Hepatocyte (in vitro differentiated cells): ENCODE data around the gene ENGASE. TPM values are rescaled to one million over a fixed set of nuclear protein-coding genes. Genes with fewer than 3 reads are reported as not detected.

Source experiments
- DNase-seq: peaks from one replicate; pipeline ENCODE4 v3.0.0-alpha.2; 2016; ENCODE audit warnings: low spot score
- H2AFZ ChIP-seq: fragments of 200-600 bp; sonication (generic); 2 replicates; pipeline ENCODE4 v1.6.0; 2016; ENCODE audit warnings: antibody characterized with exemption, mild to moderate bottlenecking
- H3K27ac ChIP-seq: fragments of 200-600 bp; sonication (generic); 2 replicates; pipeline ENCODE4 v1.5.1; 2016; ENCODE audit warnings: mild to moderate bottlenecking
- H3K27me3 ChIP-seq: fragments of 200-600 bp; sonication (generic); 2 replicates; pipeline ENCODE4 v1.6.1; 2016
- H3K36me3 ChIP-seq: fragments of 200-600 bp; sonication (generic); replicated peaks from 2 replicates; pipeline ENCODE4 v1.5.1; 2016; ENCODE audit warnings: low read depth; ENCODE audit not compliant: insufficient read depth
- H3K4me1 ChIP-seq: fragments of 200-600 bp; sonication (generic); 2 replicates; pipeline ENCODE4 v1.5.1; 2016; ENCODE audit warnings: mild to moderate bottlenecking, moderate library complexity; ENCODE audit not compliant: insufficient read depth
- H3K4me2 ChIP-seq: fragments of 200-600 bp; sonication (generic); 2 replicates; pipeline ENCODE4 v1.6.0; 2016
- H3K4me3 ChIP-seq: fragments of 200-600 bp; sonication (generic); 2 replicates; pipeline ENCODE4 v1.5.1; 2016; ENCODE audit warnings: mild to moderate bottlenecking
- H3K79me2 ChIP-seq: fragments of 200-600 bp; sonication (generic); 2 replicates; pipeline ENCODE4 v1.6.0; 2017; ENCODE audit warnings: mild to moderate bottlenecking
- H3K9me2 ChIP-seq: fragments of 200-600 bp; sonication (generic); replicated peaks from 2 replicates; pipeline ENCODE4 v1.6.0; 2017; ENCODE audit warnings: mild to moderate bottlenecking; ENCODE audit not compliant: insufficient read depth
- H3K9me3 ChIP-seq: fragments of 200-600 bp; sonication (generic); 2 replicates; pipeline ENCODE4 v1.5.1; 2016; ENCODE audit warnings: low read depth, mild to moderate bottlenecking
- H4K20me1 ChIP-seq: fragments of 200-600 bp; sonication (generic); 2 replicates; pipeline ENCODE4 v1.6.0; 2016; ENCODE audit warnings: mild to moderate bottlenecking; ENCODE audit not compliant: insufficient read depth, poor library complexity, severe bottlenecking
- EZH2 ChIP-seq: fragments of 200-600 bp; sonication (generic); IDR thresholded peaks from 2 replicates; pipeline ENCODE4 v1.6.1; 2016; ENCODE audit warnings: antibody characterized with exemption, mild to moderate bottlenecking, borderline replicate concordance
- EZH2phosphoT487 ChIP-seq: fragments of 200-600 bp; sonication (generic); IDR thresholded peaks from one replicate; pipeline ENCODE4 v1.6.1; 2018; ENCODE audit warnings: antibody characterized with exemption, mild to moderate bottlenecking, low read depth, moderate library complexity; ENCODE audit not compliant: unreplicated experiment, severe bottlenecking
- WGBS: methylation state at CpG from one replicate; pipeline ENCODE4 v1.1.6; 2016; ENCODE audit warnings: low lambda C conversion rate; ENCODE audit errors: missing lambda C conversion rate; 5-methylcytosine and 5-hydroxymethylcytosine counted together
- polyA plus RNA-seq: library from polyadenylated mRNA; unstranded; fragments of >200 nt; fragmentation: Nextera tagmentation; extraction: Ambion mirVana; gene quantifications from 2 replicates; pipeline ENCODE4 v1.2.1, GENCODE V29; 2016
- total RNA-seq: library from RNA; depleted of rRNA; stranded (reverse); fragments of >200 nt; gene quantifications from 2 replicates; pipeline ENCODE4 v1.2.3, GENCODE V29; 2014
- TF ChIP-seq, protein P1 (sequence below): fragments of 200-600 bp; sonication (generic); IDR thresholded peaks from 2 replicates; pipeline ENCODE4 v1.5.1; 2016; ENCODE audit warnings: antibody characterized with exemption, mild to moderate bottlenecking; ENCODE audit not compliant: poor library complexity

Gene ENGASE
- total and polyA plus RNA-seq, 2 experiments from 2014 or later = 24.4 to 34.0 TPM

DNA sequence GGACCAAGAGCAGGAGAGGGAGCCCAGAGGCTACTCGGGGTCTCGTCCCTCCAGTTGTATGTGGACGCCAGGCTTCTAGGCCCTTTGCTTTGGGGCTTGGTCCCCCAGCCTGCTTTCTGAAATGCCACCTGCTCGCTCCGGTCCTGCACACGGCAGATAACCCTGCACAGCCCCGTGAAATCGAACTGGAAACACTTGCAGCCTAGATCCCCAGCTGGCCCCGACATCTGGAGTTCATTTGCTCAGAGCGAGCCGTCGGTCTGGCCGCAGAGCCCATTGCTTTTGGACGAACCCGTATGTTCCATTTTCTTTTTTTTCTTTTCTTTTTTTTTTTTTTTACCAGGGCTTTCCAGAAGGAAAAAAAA, 27.7 kb upstream of the ENGASE start:
- Histone ChIP-seq H3K27ac (no peak overlapping the region), H3K9me2 (no peaks in the 10 kb centered on the region), H3K27me3 (no peaks in the 10 kb centered on the region), H3K4me3 (no peak overlapping the region), H4K20me1 (no peaks in the 10 kb centered on the region), H3K79me2 (no peaks in the 10 kb centered on the region), H3K4me1 (peaks cover 7% of the 10 kb centered on the region), H2AFZ (no peak overlapping the region), H3K4me2 (no peak overlapping the region), H3K36me3 (no peaks in the 10 kb centered on the region), H3K9me3 (no peaks in the 10 kb centered on the region)
- no peak for TF ChIP-seq EZH2phosphoT487
- no peak for TF ChIP-seq EZH2
- TF ChIP-seq, protein P1, sequence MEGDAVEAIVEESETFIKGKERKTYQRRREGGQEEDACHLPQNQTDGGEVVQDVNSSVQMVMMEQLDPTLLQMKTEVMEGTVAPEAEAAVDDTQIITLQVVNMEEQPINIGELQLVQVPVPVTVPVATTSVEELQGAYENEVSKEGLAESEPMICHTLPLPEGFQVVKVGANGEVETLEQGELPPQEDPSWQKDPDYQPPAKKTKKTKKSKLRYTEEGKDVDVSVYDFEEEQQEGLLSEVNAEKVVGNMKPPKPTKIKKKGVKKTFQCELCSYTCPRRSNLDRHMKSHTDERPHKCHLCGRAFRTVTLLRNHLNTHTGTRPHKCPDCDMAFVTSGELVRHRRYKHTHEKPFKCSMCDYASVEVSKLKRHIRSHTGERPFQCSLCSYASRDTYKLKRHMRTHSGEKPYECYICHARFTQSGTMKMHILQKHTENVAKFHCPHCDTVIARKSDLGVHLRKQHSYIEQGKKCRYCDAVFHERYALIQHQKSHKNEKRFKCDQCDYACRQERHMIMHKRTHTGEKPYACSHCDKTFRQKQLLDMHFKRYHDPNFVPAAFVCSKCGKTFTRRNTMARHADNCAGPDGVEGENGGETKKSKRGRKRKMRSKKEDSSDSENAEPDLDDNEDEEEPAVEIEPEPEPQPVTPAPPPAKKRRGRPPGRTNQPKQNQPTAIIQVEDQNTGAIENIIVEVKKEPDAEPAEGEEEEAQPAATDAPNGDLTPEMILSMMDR = no peak
- 59% methylated on average over 15 of the region's 15 CpGs for WGBS
- no peak for DNase-seq

- no peaks in the 10 kb centered on the region for H3K27me3 ChIP-seq
- no peak overlapping the region for H3K4me3 ChIP-seq
- no peaks in the 10 kb centered on the region for H3K36me3 ChIP-seq
- TF ChIP-seq EZH2 (no peak), EZH2phosphoT487 (no peak)
- TF ChIP-seq, protein P1 = no peak
- H4K20me1 ChIP-seq = no peaks in the 10 kb centered on the region
- no peak for DNase-seq
- H3K4me2 ChIP-seq = no peak overlapping the region
- no peaks in the 10 kb centered on the region for H3K9me3 ChIP-seq
- WGBS = 94% methylated on average over 30 of the region's 30 CpGs
- no peak overlapping the region for H2AFZ ChIP-seq
- peaks cover 7% of the 10 kb centered on the region for H3K4me1 ChIP-seq
- no peaks in the 10 kb centered on the region for H3K9me2 ChIP-seq
- H3K27ac ChIP-seq = no peak overlapping the region
- H3K79me2 ChIP-seq = no peaks in the 10 kb centered on the region
These were observed 27.2 kb upstream of the ENGASE start for GRCh38 chr17:79047291-79047920.

GRCh38 chr17:79047923-79048825, 26.4 kb upstream of the ENGASE start:
- no peak for TF ChIP-seq EZH2
- Histone ChIP-seq H3K27me3 (no peaks in the 10 kb centered on the region), H3K36me3 (no peaks in the 10 kb centered on the region), H3K9me3 (no peaks in the 10 kb centered on the region), H4K20me1 (no peaks in the 10 kb centered on the region), H3K4me1 (peaks cover 7% of the 10 kb centered on the region), H3K27ac (no peak overlapping the region), H3K4me2 (no peak overlapping the region), H3K9me2 (no peaks in the 10 kb centered on the region), H3K79me2 (no peaks in the 10 kb centered on the region), H2AFZ (no peak overlapping the region), H3K4me3 (no peak overlapping the region)
- no peak for DNase-seq
- WGBS = 92% methylated on average over 41 of the region's 41 CpGs
